K562 (cell line): ENCODE measurements around the gene LPCAT3.

Experiments
- CBFB ChIP-seq: sonication (generic); formaldehyde crosslinking; IDR thresholded peaks from 2 replicates; pipeline ENCODE4 v1.4.0; 2020; ENCODE audit warnings: mild to moderate bottlenecking, missing genetic modification reagents
- FOXK2 ChIP-seq, 2 experiments: fragments of 450-650 bp; IDR thresholded peaks in 1 of 2; conservative IDR thresholded peaks in 1 of 2; 2 replicates each; pipeline ENCODE4 v1.6.1; 2016; ENCODE audit warnings: low read depth in 2 of 2, mild to moderate bottlenecking in 1 of 2
- HDAC2 ChIP-seq: fragments of 450-650 bp; IDR thresholded peaks from 2 replicates; pipeline ENCODE4 v1.6.1; 2016; ENCODE audit warnings: mild to moderate bottlenecking
- KAT2B ChIP-seq: IDR thresholded peaks from one replicate; pipeline ENCODE4 v1.6.1; 2012; ENCODE audit warnings: low read depth, mild to moderate bottlenecking, control low read depth, inconsistent platforms, low read length, moderate library complexity
- MCM5 ChIP-seq: fragments of 450-650 bp; IDR thresholded peaks from 2 replicates; pipeline ENCODE4 v1.6.1; 2016; ENCODE audit warnings: low read depth
- NR2C2 ChIP-seq, 2 experiments: fragments of 200-800 bp in 1 of 2; sonication (Bioruptor generic) in 1 of 2; sonication (generic) in 1 of 2; formaldehyde crosslinking in 1 of 2; IDR thresholded peaks; 2 replicates each; pipeline versions ENCODE4 v1.6.1 to v1.8.0; 2016 to 2022; ENCODE audit warnings: mild to moderate bottlenecking in 1 of 2, missing compliant biosample characterization in 1 of 2, missing genetic modification characterization in 1 of 2, missing genetic modification reagents in 1 of 2
- POLR2AphosphoS5 ChIP-seq: IDR thresholded peaks from 2 replicates; pipeline ENCODE4 v1.6.1; 2011; ENCODE audit warnings: mild to moderate bottlenecking, low read depth, low read length, moderate library complexity; ENCODE audit not compliant: control insufficient read depth, insufficient read depth
- SREBF2 ChIP-seq: sonication (generic); formaldehyde crosslinking; IDR thresholded peaks from 2 replicates; pipeline ENCODE4 v1.4.0; 2020; ENCODE audit warnings: mild to moderate bottlenecking, missing genetic modification reagents
- ZNF384 ChIP-seq: IDR thresholded peaks from 2 replicates; pipeline ENCODE4 v1.6.1; 2012; ENCODE audit warnings: low read depth, low read length, improper control_type of control experiment
- ZNF507 ChIP-seq: conservative IDR thresholded peaks from 2 replicates; pipeline ENCODE4 v1.6.1; 2017; ENCODE audit warnings: missing genetic modification characterization, missing compliant biosample characterization
- TF ChIP-seq, protein P1 (sequence below): fragments of 450-650 bp; formaldehyde crosslinking; IDR thresholded peaks from 2 replicates; pipeline ENCODE4 v1.4.0; 2022; ENCODE audit warnings: missing genetic modification characterization
- TF ChIP-seq, protein P2 (sequence below): sonication (generic); formaldehyde crosslinking; IDR thresholded peaks from 2 replicates; pipeline ENCODE4 v1.8.1; 2022; ENCODE audit warnings: missing genetic modification reagents
- TF ChIP-seq, protein P3 (sequence below): sonication (generic); formaldehyde crosslinking; IDR thresholded peaks from 2 replicates; pipeline ENCODE4 v1.8.0; 2022; ENCODE audit warnings: mild to moderate bottlenecking, missing genetic modification reagents
- TF ChIP-seq, protein P4 (sequence below): fragments of 200-800 bp; sonication (Bioruptor generic); IDR thresholded peaks from 2 replicates; pipeline ENCODE4 v1.6.1; 2017; ENCODE audit warnings: missing genetic modification characterization, missing compliant biosample characterization

DNA sequence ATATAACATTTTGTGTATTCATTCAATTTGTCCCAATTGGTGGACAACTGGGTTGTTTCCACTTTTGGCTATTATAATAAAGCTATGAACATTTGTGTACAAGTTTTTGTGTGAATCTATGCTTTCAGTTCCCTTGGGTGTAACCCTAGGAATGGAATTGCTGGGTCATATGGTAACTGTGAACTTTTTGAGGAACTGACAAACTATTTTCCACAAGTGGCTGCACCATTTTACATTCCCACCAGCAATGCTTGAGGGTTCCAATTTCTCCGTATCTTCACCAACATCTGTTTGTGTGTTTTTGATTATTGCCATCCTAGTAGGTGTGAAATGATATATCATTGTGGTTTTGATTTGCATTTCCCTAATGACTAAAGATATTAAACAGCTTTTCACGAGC lies 13.0 kb downstream of the LPCAT3 start:
- TF ChIP-seq FOXK2 (conservative IDR thresholded peaks at IDR 0.05 in 1 of 2, IDR thresholded peaks at IDR 0.05 in 1 of 2; ENCODE audit: low read depth in 2 of 2) (no peak), CBFB (CRISPR knock-in tag) (no peak), ZNF384 (no peak), POLR2AphosphoS5 (no peak), MCM5 (no peak), SREBF2 (CRISPR knock-in tag) (no peak), NR2C2 (CRISPR knock-in tag; IDR thresholded peaks at IDR 0.05) (no peak), NR2C2 (tag; IDR thresholded peaks at IDR 0.05) (no peak), HDAC2 (no peak), KAT2B (no peak), ZNF507 (tag) (no peak)
- TF ChIP-seq, protein P1, sequence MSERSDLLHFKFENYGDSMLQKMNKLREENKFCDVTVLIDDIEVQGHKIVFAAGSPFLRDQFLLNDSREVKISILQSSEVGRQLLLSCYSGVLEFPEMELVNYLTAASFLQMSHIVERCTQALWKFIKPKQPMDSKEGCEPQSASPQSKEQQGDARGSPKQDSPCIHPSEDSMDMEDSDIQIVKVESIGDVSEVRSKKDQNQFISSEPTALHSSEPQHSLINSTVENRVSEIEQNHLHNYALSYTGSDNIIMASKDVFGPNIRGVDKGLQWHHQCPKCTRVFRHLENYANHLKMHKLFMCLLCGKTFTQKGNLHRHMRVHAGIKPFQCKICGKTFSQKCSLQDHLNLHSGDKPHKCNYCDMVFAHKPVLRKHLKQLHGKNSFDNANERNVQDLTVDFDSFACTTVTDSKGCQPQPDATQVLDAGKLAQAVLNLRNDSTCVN (CRISPR knock-in tag): no peak
- TF ChIP-seq, protein P2, sequence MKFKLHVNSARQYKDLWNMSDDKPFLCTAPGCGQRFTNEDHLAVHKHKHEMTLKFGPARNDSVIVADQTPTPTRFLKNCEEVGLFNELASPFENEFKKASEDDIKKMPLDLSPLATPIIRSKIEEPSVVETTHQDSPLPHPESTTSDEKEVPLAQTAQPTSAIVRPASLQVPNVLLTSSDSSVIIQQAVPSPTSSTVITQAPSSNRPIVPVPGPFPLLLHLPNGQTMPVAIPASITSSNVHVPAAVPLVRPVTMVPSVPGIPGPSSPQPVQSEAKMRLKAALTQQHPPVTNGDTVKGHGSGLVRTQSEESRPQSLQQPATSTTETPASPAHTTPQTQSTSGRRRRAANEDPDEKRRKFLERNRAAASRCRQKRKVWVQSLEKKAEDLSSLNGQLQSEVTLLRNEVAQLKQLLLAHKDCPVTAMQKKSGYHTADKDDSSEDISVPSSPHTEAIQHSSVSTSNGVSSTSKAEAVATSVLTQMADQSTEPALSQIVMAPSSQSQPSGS: no peak
- TF ChIP-seq, protein P3, sequence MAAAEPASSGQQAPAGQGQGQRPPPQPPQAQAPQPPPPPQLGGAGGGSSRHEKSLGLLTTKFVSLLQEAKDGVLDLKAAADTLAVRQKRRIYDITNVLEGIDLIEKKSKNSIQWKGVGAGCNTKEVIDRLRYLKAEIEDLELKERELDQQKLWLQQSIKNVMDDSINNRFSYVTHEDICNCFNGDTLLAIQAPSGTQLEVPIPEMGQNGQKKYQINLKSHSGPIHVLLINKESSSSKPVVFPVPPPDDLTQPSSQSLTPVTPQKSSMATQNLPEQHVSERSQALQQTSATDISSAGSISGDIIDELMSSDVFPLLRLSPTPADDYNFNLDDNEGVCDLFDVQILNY (CRISPR knock-in tag): no peak
- TF ChIP-seq, protein P4, sequence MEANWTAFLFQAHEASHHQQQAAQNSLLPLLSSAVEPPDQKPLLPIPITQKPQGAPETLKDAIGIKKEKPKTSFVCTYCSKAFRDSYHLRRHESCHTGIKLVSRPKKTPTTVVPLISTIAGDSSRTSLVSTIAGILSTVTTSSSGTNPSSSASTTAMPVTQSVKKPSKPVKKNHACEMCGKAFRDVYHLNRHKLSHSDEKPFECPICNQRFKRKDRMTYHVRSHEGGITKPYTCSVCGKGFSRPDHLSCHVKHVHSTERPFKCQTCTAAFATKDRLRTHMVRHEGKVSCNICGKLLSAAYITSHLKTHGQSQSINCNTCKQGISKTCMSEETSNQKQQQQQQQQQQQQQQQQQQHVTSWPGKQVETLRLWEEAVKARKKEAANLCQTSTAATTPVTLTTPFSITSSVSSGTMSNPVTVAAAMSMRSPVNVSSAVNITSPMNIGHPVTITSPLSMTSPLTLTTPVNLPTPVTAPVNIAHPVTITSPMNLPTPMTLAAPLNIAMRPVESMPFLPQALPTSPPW: no peak
